Keratinocyte (primary cell): ENCODE data around the gene PIEZO1.

Source experiments
- EZH2 ChIP-seq: IDR thresholded peaks from one replicate; pipeline ENCODE4 v1.6.1; 2012; ENCODE audit warnings: inconsistent platforms, mild to moderate bottlenecking, low read length, moderate library complexity
- TF ChIP-seq, protein P1 (sequence below), 3 experiments: IDR thresholded peaks in 1 of 3; conservative IDR thresholded peaks in 1 of 3; optimal IDR thresholded peaks in 1 of 3; 2 replicates in 2 of 3; 3 replicates in 1 of 3; pipeline versions ENCODE3 to v1.5.1; 2011; ENCODE audit warnings: low read length in 3 of 3, mild to moderate bottlenecking in 3 of 3, moderate library complexity in 2 of 3, control low read depth in 1 of 3, inconsistent platforms in 1 of 3; ENCODE audit not compliant: insufficient read depth in 2 of 3; ENCODE audit errors: extremely low read depth in 1 of 3

GRCh38 chr16:88726981-88727380, 58.0 kb downstream of the PIEZO1 start:
- TF ChIP-seq, protein P1, sequence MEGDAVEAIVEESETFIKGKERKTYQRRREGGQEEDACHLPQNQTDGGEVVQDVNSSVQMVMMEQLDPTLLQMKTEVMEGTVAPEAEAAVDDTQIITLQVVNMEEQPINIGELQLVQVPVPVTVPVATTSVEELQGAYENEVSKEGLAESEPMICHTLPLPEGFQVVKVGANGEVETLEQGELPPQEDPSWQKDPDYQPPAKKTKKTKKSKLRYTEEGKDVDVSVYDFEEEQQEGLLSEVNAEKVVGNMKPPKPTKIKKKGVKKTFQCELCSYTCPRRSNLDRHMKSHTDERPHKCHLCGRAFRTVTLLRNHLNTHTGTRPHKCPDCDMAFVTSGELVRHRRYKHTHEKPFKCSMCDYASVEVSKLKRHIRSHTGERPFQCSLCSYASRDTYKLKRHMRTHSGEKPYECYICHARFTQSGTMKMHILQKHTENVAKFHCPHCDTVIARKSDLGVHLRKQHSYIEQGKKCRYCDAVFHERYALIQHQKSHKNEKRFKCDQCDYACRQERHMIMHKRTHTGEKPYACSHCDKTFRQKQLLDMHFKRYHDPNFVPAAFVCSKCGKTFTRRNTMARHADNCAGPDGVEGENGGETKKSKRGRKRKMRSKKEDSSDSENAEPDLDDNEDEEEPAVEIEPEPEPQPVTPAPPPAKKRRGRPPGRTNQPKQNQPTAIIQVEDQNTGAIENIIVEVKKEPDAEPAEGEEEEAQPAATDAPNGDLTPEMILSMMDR (optimal IDR thresholded peaks at IDR 0.05 in 1 of 3, IDR thresholded peaks at IDR 0.05 in 1 of 3, conservative IDR thresholded peaks at IDR 0.05 in 1 of 3; ENCODE audit: extremely low read depth in 1 of 3, insufficient read depth in 2 of 3, low read length in 3 of 3): no peak
- TF ChIP-seq EZH2: no peak
